MM.1S (cell line): ENCODE measurements around the gene LMAN1.

ENCODE experiments used
- CTCF ChIP-seq: fragments of 300-600 bp; sonication (generic); IDR thresholded peaks from 2 replicates; pipeline ENCODE4 v1.5.1; 2016; ENCODE audit warnings: antibody characterized with exemption, low read length, mixed read lengths
- EZH2phosphoT487 ChIP-seq: fragments of 300-600 bp; sonication (generic); IDR thresholded peaks from 2 replicates; pipeline ENCODE4 v1.6.1; 2018; ENCODE audit warnings: antibody characterized with exemption, low read length

GRCh38 chr18:59298871-59299270 is 60.2 kb downstream of the LMAN1 start:
- TF ChIP-seq CTCF, result no peak
- TF ChIP-seq EZH2phosphoT487, result no peak
